ENCODE results near the gene D2HGDH. TPM values are rescaled to one million over a fixed set of nuclear protein-coding genes. Genes with fewer than 3 reads are reported as not detected.
"Not testable (repeated sequence)": the region's sequence is repeated elsewhere in the genome, so short reads cannot be mapped to it uniquely, and the experiment has no call there.

The D2HGDH gene
- total and polyA plus RNA-seq, 9 of the 15 experiments (the other 6 are each of a cell fraction or from before 2014, with no cell fraction given) = 0.39 to 30.8 (median 10.3) TPM

DNA sequence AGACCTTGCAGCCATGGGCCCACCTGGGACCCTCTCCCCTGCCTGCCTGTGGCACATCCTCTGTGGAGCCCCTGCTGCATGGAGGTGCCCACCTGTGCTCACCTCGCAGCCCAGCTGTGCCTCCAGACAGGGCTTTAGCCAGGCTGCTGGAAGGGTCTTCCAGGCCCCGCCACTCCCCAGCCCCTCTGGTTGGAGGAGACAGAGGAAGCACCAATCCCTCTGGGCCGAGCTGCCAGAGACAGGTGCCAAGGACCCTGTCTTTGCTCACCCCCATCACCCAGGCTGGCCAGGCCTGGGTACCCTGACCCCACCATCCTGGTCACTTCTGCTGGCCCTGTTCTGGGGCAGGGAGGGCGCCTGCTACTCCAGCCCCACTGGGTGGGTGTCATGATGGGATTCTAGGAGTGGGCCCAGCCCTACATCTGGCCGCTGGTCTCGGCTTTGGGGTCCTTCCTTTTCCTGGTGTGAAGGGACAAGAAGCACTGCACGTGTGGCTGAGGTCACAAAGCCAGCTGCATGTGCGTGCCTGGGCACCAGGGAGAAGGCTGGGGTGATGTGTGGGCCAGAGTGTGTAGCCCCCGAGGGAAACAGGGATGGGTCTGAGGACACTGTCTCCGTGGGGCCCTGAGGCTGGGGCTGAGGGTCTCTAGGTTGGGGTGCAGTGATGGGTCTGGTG, 65.2 kb downstream of the D2HGDH start:
- ChIA-PET CTCF (ENCODE audit: low intra/inter-chr PET ratio) (no interaction called here), POLR2A (no interaction called here)
- no peak overlapping the region for H2AFZ ChIP-seq (ENCODE audit: low read depth, low read length)
- 78% methylated on average over 4 of the region's 10 CpGs for WGBS (ENCODE audit: insufficient coverage, low coverage, missing lambda C conversion rate)
- H3K9me1 ChIP-seq (ENCODE audit: control insufficient read depth, insufficient read depth, low read length) = no peaks in the 10 kb centered on the region
- no peak for DNase-seq (ENCODE audit: extremely low read depth in 1 of 4, low spot score in 3 of 4)
- peaks cover 13 to 81% of the 10 kb centered on the region in 2 experiments for H3K4me1 ChIP-seq (replicated peaks in 1 of 2; ENCODE audit: control insufficient read depth in 2 of 2, insufficient read depth in 2 of 2, low read length in 2 of 2)
- H3K79me2 ChIP-seq (ENCODE audit: control insufficient read depth, insufficient read depth, low read length) = peaks cover 3% of the 10 kb centered on the region; the same call in 1 of the 3 replicates
- no peak for TF ChIP-seq PHF8 (IDR thresholded peaks at IDR 0.05; ENCODE audit: borderline replicate concordance, low read length)
- no peak for TF ChIP-seq SLC30A9 (CRISPR knock-in tag; IDR thresholded peaks at IDR 0.05)
- TF ChIP-seq NFYB (IDR thresholded peaks at IDR 0.05; ENCODE audit: extremely low read depth, insufficient read length) = no peak
- no peak for FAIRE-seq
- no peak overlapping the region for H3K4me3 ChIP-seq
- intact Hi-C loops (cut with micrococcal nuclease) (no loop called here), in situ Hi-C loops (cut with MboI) (no loop called here)
- no peak overlapping the region; a peak in 1 of 4 replicates for H3K9ac ChIP-seq (ENCODE audit: insufficient read depth in 1 of 2, low read depth in 2 of 2, low read length in 2 of 2)
- no TSS peak for BruUV-seq (replicated peaks)
- no peaks in the 10 kb centered on the region for H3K36me3 ChIP-seq (ENCODE audit: control insufficient read depth, insufficient read depth, low read length)
- H4K20me1 ChIP-seq (replicated peaks; ENCODE audit: control insufficient read depth, insufficient read depth, low read length) = no peaks in the 10 kb centered on the region
- no peaks in the 10 kb centered on the region for H3K27me3 ChIP-seq (ENCODE audit: control insufficient read depth in 2 of 2, insufficient read depth in 2 of 2, low read length in 2 of 2)
- ATAC-seq = no peak
- no peaks in the 10 kb centered on the region; the same call in 1 of the 2 replicates for H3K9me3 ChIP-seq (replicated peaks; ENCODE audit: control insufficient read depth, insufficient read depth, low read depth, low read length)
- no peak overlapping the region for H3K4me2 ChIP-seq (ENCODE audit: insufficient read depth, low read length)
- no peak overlapping the region for H3K27ac ChIP-seq (ENCODE audit: extremely low read depth, low read depth, low read length)

DNA sequence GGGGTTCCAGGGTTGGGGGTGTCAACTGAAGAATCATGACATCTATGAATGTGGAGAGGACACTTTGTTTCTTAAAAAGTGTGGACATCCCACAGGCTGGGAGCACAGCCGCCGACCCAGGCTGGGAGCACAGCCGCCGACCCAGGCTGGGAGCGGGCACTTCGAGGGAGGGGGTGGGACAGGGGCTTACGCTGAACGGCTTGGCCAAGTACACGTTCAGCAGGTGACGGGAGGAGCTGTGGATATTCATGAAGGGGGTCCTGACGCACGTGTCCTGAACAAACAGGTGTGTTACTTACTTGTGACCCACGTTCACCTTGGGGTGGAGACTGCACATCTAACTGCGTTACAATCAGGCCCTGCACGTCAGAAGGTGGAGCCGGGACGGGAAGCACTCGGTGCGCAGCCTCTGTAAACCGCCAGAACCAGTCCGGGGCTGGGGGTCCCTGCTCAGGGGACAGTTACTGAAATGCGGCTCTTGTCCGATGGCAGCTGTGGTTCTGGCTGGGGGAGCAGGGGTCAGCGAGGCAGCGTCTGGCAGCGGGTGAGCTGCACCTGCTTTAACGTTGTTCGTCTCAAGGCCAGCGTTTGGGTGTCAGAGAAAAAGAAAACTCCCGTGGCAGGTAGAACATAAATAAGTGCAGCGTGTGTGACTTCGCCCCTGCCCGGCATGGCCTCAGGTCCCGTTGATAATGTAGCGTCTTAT, 65.9 kb downstream of the D2HGDH start:
- H3K27ac ChIP-seq (ENCODE audit: extremely low read depth, low read depth, low read length); H3K36me3 ChIP-seq (ENCODE audit: control insufficient read depth, insufficient read depth, low read length); H3K79me2 ChIP-seq (ENCODE audit: control insufficient read depth, insufficient read depth, low read length); H4K20me1 ChIP-seq (replicated peaks; ENCODE audit: control insufficient read depth, insufficient read depth, low read length); in situ Hi-C loops (cut with MboI); H3K4me3 ChIP-seq; CTCF ChIA-PET (ENCODE audit: low intra/inter-chr PET ratio); intact Hi-C loops (cut with micrococcal nuclease); DNase-seq (ENCODE audit: extremely low read depth in 1 of 4, low spot score in 3 of 4); H2AFZ ChIP-seq (ENCODE audit: low read depth, low read length); H3K9me3 ChIP-seq (replicated peaks; ENCODE audit: control insufficient read depth, insufficient read depth, low read depth, low read length); BruUV-seq (replicated peaks); H3K27me3 ChIP-seq (ENCODE audit: control insufficient read depth in 2 of 2, insufficient read depth in 2 of 2, low read length in 2 of 2); H3K9me1 ChIP-seq (ENCODE audit: control insufficient read depth, insufficient read depth, low read length); FAIRE-seq; ATAC-seq; H3K9ac ChIP-seq (ENCODE audit: insufficient read depth in 1 of 2, low read depth in 2 of 2, low read length in 2 of 2); H3K4me2 ChIP-seq (ENCODE audit: insufficient read depth, low read length): not testable (repeated sequence)
- 73% methylated on average over 18 of the region's 35 CpGs for WGBS (ENCODE audit: insufficient coverage, low coverage, missing lambda C conversion rate)
- POLR2A ChIA-PET = interaction anchor here (0.7 kb wide), 1 partner anchor 332 kb away, joined by 3 read pairs; no protein-coding TSS in a partner anchor
- peaks cover 16 to 84% of the 10 kb centered on the region in 2 experiments for H3K4me1 ChIP-seq (replicated peaks in 1 of 2; ENCODE audit: control insufficient read depth in 2 of 2, insufficient read depth in 2 of 2, low read length in 2 of 2)
